ENCODE measurements around the gene APRT.

APRT gene

DNA sequence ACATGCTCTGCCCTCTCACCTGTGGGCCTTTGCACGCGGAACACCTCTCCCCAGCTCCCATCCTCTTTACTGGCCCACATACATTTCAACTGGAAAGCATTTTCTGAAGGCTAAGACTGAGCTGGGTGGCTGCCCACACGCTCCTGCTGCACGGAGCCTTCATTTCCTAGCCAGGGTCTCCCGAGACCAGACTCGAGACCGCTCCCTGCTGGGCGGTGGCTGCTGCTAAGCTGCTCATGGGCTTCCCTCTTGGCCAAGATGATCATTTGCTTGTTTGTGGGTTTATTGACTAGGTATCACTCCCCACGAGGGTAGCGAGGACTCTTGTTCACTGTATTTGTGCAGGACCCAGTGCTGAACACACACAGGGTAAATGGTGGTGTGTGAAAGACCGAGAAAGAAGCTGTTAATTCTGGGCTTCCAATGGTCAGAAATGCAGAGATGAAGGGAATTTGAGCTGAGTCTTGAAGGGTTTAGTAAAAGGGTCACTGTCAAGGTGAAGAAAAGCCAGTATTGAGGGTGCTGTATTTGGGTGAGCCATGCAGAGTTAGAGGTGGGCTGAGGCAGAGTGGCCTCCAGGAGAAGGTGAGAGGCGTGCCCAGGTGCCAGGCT is 46.1 kb upstream of the APRT start:
- Histone ChIP-seq H3K4me1 (ENCODE audit: insufficient read depth, low read length) (peaks cover 24% of the 10 kb centered on the region), H3K4me3 (ENCODE audit: low read depth in 1 of 2, low read length in 2 of 2) (peak overlapping the region; percentile 58 to 87; a peak in 3 of 4 replicates), H3K9me3 (ENCODE audit: insufficient read depth, low read length, severe bottlenecking) (no peaks in the 10 kb centered on the region), H3K9ac (ENCODE audit: low read depth, low read length) (peak overlapping the region; percentile 76), H3K4me2 (ENCODE audit: insufficient read depth, low read length) (peak overlapping the region; percentile 88), H3K36me3 (ENCODE audit: insufficient read depth, low read length) (peaks cover 38% of the 10 kb centered on the region), H3K79me2 (ENCODE audit: insufficient read depth, low read length) (peaks cover 24% of the 10 kb centered on the region), H4K20me1 (ENCODE audit: insufficient read depth, low read length) (peaks cover 12% of the 10 kb centered on the region), H2AFZ (ENCODE audit: low read depth, low read length) (peak overlapping the region; percentile 97), H3K27ac (ENCODE audit: low read length) (peak overlapping the region; percentile 70), H3K27me3 (ENCODE audit: insufficient read depth, low read length, poor library complexity) (no peaks in the 10 kb centered on the region)
- peak; percentile 74 for ATAC-seq (ENCODE audit: insufficient read depth, low read depth)
- no peak for TF ChIP-seq EZH2 (IDR thresholded peaks at IDR 0.05; ENCODE audit: borderline replicate concordance, low read depth, low read length, severe bottlenecking)
- TF ChIP-seq, protein P1, sequence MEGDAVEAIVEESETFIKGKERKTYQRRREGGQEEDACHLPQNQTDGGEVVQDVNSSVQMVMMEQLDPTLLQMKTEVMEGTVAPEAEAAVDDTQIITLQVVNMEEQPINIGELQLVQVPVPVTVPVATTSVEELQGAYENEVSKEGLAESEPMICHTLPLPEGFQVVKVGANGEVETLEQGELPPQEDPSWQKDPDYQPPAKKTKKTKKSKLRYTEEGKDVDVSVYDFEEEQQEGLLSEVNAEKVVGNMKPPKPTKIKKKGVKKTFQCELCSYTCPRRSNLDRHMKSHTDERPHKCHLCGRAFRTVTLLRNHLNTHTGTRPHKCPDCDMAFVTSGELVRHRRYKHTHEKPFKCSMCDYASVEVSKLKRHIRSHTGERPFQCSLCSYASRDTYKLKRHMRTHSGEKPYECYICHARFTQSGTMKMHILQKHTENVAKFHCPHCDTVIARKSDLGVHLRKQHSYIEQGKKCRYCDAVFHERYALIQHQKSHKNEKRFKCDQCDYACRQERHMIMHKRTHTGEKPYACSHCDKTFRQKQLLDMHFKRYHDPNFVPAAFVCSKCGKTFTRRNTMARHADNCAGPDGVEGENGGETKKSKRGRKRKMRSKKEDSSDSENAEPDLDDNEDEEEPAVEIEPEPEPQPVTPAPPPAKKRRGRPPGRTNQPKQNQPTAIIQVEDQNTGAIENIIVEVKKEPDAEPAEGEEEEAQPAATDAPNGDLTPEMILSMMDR (IDR thresholded peaks at IDR 0.05; ENCODE audit: borderline replicate concordance, extremely low read depth, low read length, poor library complexity, severe bottlenecking), result peak; percentile 81
- peak; percentile 75 for DNase-seq

DNA sequence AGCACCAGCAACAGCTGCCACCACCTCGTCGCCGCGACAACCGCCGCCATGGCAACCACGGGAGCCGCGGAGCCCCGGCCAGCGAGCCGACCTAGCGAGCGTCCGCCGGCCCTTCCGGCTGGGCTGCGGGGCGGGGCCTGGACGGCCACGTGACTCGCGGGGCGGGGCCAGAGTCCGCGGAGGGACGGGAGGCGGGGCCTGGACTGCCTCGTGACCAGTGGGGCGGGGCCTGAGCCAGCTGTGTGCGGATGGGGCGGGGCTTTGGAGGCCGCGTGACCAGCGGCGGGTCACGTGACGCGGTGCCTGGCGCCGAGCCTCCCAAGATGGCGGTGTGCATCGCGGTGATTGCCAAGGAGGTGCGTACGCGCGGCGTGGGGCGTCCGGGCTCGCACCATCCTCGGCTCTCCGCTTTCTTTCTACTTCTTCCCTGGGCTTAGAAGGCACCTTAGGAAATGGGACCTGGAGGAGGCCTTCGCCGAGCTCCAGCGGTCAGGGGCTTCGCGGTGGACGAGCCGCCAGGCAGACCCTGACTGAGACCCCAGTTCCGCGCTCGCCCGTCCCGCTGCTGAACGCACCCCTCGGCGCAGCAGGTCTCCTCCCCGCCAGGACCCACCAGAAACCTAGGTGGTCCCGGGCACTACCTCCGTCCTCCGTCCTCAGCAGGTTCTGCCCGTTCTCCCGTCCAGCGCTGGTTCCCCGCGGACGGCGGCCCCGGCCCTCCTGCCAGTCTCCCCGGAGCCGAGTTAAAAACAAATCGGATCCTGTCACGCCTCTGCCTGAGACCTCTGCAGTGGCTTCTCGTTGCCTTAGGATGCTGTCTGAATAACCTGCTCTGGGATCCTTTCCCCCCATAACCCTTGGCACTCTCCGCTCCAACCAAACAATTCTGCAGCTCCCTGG is 45.4 kb upstream of the APRT start, which contains the start of the genes GALNS and TRAPPC2L:
Gene GALNS (minus strand): TSS at position 120 of the 900 bp plus-strand sequence. CDS start 70 bp downstream, at position 50.
Gene TRAPPC2L (plus strand): TSS at position 300 of the 900 bp plus-strand sequence. CDS start 24 bp downstream, at position 324.
- H3K27me3 ChIP-seq (ENCODE audit: insufficient read depth, low read length, poor library complexity), result no peaks in the 10 kb centered on the region
- H2AFZ ChIP-seq (ENCODE audit: low read depth, low read length), result peak within 1 kb of the TSS; percentile 97
- ATAC-seq (ENCODE audit: insufficient read depth, low read depth), result peak; percentile 82
- H3K4me2 ChIP-seq (ENCODE audit: insufficient read depth, low read length), result peak within 1 kb of the TSS; percentile 88
- H3K9me3 ChIP-seq (ENCODE audit: insufficient read depth, low read length, severe bottlenecking), result no peaks in the 10 kb centered on the region
- peak; percentile 97 for DNase-seq
- H3K9ac ChIP-seq (ENCODE audit: low read depth, low read length), result peak within 1 kb of the TSS; percentile 76
- peaks cover 24% of the 10 kb centered on the region for H3K4me1 ChIP-seq (ENCODE audit: insufficient read depth, low read length)
- peaks cover 12% of the 10 kb centered on the region for H4K20me1 ChIP-seq (ENCODE audit: insufficient read depth, low read length)
- H3K36me3 ChIP-seq (ENCODE audit: insufficient read depth, low read length), result peaks cover 33% of the 10 kb centered on the region
- peak within 1 kb of the TSS; percentile 84 for H3K27ac ChIP-seq (ENCODE audit: low read length)
- H3K79me2 ChIP-seq (ENCODE audit: insufficient read depth, low read length), result peaks cover 24% of the 10 kb centered on the region
- TF ChIP-seq, protein P1 (IDR thresholded peaks at IDR 0.05; ENCODE audit: borderline replicate concordance, extremely low read depth, low read length, poor library complexity, severe bottlenecking), result no peak
- TF ChIP-seq EZH2 (IDR thresholded peaks at IDR 0.05; ENCODE audit: borderline replicate concordance, low read depth, low read length, severe bottlenecking), result no peak
- peak within 1 kb of the TSS; percentile 58 to 87; a peak in 3 of 4 replicates for H3K4me3 ChIP-seq (ENCODE audit: low read depth in 1 of 2, low read length in 2 of 2)

DNA sequence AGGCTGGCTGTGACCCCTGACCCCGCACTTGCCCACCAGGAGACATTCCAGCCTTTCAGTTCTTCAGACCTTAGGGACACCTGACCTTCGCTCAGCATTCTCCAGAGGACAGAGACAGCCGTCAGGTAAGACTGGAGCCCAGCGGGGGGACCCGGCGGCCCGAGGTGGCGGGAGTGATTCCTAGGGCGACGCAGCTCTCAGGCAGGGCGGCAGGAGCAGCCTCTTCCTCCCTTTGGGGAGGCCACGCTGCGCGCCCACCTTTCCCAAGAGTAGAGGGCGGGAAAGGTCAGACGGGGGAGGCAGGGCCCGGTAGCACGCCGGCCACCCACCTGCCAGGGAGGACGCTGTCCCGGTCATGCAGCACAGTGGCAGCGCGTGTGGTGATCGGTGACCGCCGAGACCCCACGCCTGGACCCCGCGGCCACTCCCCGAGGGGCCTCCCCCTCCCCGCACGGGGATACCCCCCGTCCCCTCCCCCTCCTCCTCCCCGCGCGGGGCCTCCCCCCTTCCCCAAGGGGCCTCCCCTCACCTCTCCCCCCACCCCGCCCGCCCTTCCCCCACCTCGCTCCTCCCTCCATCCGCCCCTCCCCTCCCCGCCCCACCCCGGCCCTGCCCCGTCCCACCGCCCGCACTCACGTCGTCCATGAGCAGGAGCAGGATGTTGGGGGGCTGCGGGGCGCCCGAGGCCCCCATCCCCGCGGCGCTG is 44.5 kb upstream of the APRT start:
- Histone ChIP-seq H4K20me1 (ENCODE audit: insufficient read depth, low read length) (peaks cover 12% of the 10 kb centered on the region), H3K27ac (ENCODE audit: low read length) (peak overlapping the region; percentile 84), H3K4me3 (ENCODE audit: low read depth in 1 of 2, low read length in 2 of 2) (peak overlapping the region; percentile 58 to 87; a peak in 3 of 4 replicates), H3K36me3 (ENCODE audit: insufficient read depth, low read length) (peaks cover 29% of the 10 kb centered on the region), H2AFZ (ENCODE audit: low read depth, low read length) (peak overlapping the region; percentile 77), H3K9me3 (ENCODE audit: insufficient read depth, low read length, severe bottlenecking) (no peaks in the 10 kb centered on the region), H3K4me1 (ENCODE audit: insufficient read depth, low read length) (peaks cover 24% of the 10 kb centered on the region), H3K4me2 (ENCODE audit: insufficient read depth, low read length) (peak overlapping the region; percentile 88), H3K27me3 (ENCODE audit: insufficient read depth, low read length, poor library complexity) (no peaks in the 10 kb centered on the region), H3K79me2 (ENCODE audit: insufficient read depth, low read length) (peaks cover 24% of the 10 kb centered on the region), H3K9ac (ENCODE audit: low read depth, low read length) (peak overlapping the region; percentile 76)
- TF ChIP-seq EZH2 (IDR thresholded peaks at IDR 0.05; ENCODE audit: borderline replicate concordance, low read depth, low read length, severe bottlenecking), result no peak
- TF ChIP-seq, protein P1 (IDR thresholded peaks at IDR 0.05; ENCODE audit: borderline replicate concordance, extremely low read depth, low read length, poor library complexity, severe bottlenecking), result no peak
- no peak for DNase-seq
- ATAC-seq (ENCODE audit: insufficient read depth, low read depth), result peak; percentile 62
